Right atrium auricular region (tissue), 2 donors: Measurements from ENCODE around the gene PRKCA. TPM values are rescaled to one million over a fixed set of nuclear protein-coding genes. Genes with fewer than 3 reads are reported as not detected.

Source experiments
- DNase-seq: peaks from one replicate; pipeline ENCODE4 v3.0.0-alpha.2; 2019; ENCODE audit warnings: low spot score
- H3K27ac ChIP-seq, 2 donors: fragments of 200-600 bp; sonication (generic); 1 replicate in 1 of 2; 2 replicates in 1 of 2; pipeline ENCODE4 v1.5.1; 2016 to 2019
- H3K27me3 ChIP-seq, 2 donors: fragments of 200-600 bp; sonication (generic); one replicate each; pipeline versions ENCODE4 v1.5.1 to v1.6.0; 2017 to 2019
- H3K36me3 ChIP-seq: fragments of 200-600 bp; sonication (generic); one replicate; pipeline ENCODE4 v1.5.1; 2016
- H3K4me1 ChIP-seq, 2 donors: fragments of 200-600 bp; sonication (generic); one replicate each; pipeline versions ENCODE4 v1.5.1 to v1.6.0; 2017 to 2019
- H3K4me3 ChIP-seq, 2 donors: fragments of 200-600 bp; sonication (generic); 1 replicate in 1 of 2; 2 replicates in 1 of 2; pipeline ENCODE4 v1.5.1; 2017 to 2019; ENCODE audit warnings: mild to moderate bottlenecking in 1 of 2, moderate library complexity in 1 of 2
- H3K9me3 ChIP-seq, 2 donors: fragments of 200-600 bp; sonication (generic); one replicate each; pipeline ENCODE4 v1.5.1; 2019
- CTCF ChIP-seq, 2 donors: fragments of 200-600 bp; sonication (generic); IDR thresholded peaks; one replicate each; pipeline ENCODE4 v1.5.1; 2019; ENCODE audit warnings: antibody characterized with exemption in 2 of 2
- total RNA-seq, 2 donors: library from RNA; depleted of rRNA; stranded (reverse); fragments of >200 nt; gene quantifications; one replicate each; pipeline ENCODE4 v1.1.0, GENCODE V29; 2016

PRKCA gene
- total RNA-seq, 2 donors from 2014 or later = 6.4 to 6.6 TPM

- H3K36me3 ChIP-seq = no peaks in the 10 kb centered on the region
- no peak for DNase-seq
- H3K4me1 ChIP-seq = no peaks in the 10 kb centered on the region
- no peaks in the 10 kb centered on the region for H3K9me3 ChIP-seq
- H3K27ac ChIP-seq = no peak overlapping the region
- TF ChIP-seq CTCF (IDR thresholded peaks at IDR 0.05) = no peak
- no peak overlapping the region for H3K4me3 ChIP-seq
- no peaks in the 10 kb centered on the region for H3K27me3 ChIP-seq
Observed at GRCh38 chr17:66415366-66416206, 113.2 kb downstream of the PRKCA start.

- Histone ChIP-seq H3K4me3 (no peak overlapping the region), H3K4me1 (no peaks in the 10 kb centered on the region), H3K27me3 (no peaks in the 10 kb centered on the region), H3K9me3 (no peaks in the 10 kb centered on the region), H3K27ac (no peak overlapping the region), H3K36me3 (no peaks in the 10 kb centered on the region)
- no peak for TF ChIP-seq CTCF (IDR thresholded peaks at IDR 0.05)
- no peak for DNase-seq
Observed at GRCh38 chr17:66416207-66416940, 114.0 kb downstream of the PRKCA start.

- no peak overlapping the region for H3K27ac ChIP-seq
- no peaks in the 10 kb centered on the region for H3K36me3 ChIP-seq
- H3K4me1 ChIP-seq = no peaks in the 10 kb centered on the region
- TF ChIP-seq CTCF (IDR thresholded peaks at IDR 0.05) = no peak
- no peak for DNase-seq
- no peaks in the 10 kb centered on the region for H3K9me3 ChIP-seq
- H3K27me3 ChIP-seq = no peaks in the 10 kb centered on the region
- no peak overlapping the region for H3K4me3 ChIP-seq
Observed at GRCh38 chr17:66417300-66417719, 114.9 kb downstream of the PRKCA start.

- TF ChIP-seq CTCF (IDR thresholded peaks at IDR 0.05) = no peak
- Histone ChIP-seq H3K36me3 (no peaks in the 10 kb centered on the region), H3K27me3 (no peaks in the 10 kb centered on the region), H3K9me3 (no peaks in the 10 kb centered on the region), H3K4me3 (no peak overlapping the region), H3K27ac (no peak overlapping the region), H3K4me1 (peaks cover 0 to 5% of the 10 kb centered on the region in 2 donors)
- DNase-seq = no peak
Observed at GRCh38 chr17:66420961-66421371, 118.6 kb downstream of the PRKCA start.

- DNase-seq = no peak
- no peaks in the 10 kb centered on the region for H3K27me3 ChIP-seq
- H3K27ac ChIP-seq = no peak overlapping the region
- no peaks in the 10 kb centered on the region for H3K36me3 ChIP-seq
- peaks cover 0 to 5% of the 10 kb centered on the region in 2 donors for H3K4me1 ChIP-seq
- no peak overlapping the region for H3K4me3 ChIP-seq
- H3K9me3 ChIP-seq = no peaks in the 10 kb centered on the region
- no peak for TF ChIP-seq CTCF (IDR thresholded peaks at IDR 0.05)
Observed at GRCh38 chr17:66422186-66422585, 119.8 kb downstream of the PRKCA start.
